HG02973 (cell line): ENCODE data around the gene ADARB2.
"Not testable (repeated sequence)": the region's sequence is repeated elsewhere in the genome, so short reads cannot be mapped to it uniquely, and the experiment has no call there.

ENCODE experiments used
- ATAC-seq: cut with Tn5 transposase; IDR thresholded peaks from one replicate; pipeline ENCODE4 v1.9.1; 2021; ENCODE audit warnings: moderate library complexity; ENCODE audit not compliant: unreplicated experiment

The ADARB2 gene

GRCh38 chr10:1362589-1363445 lies 374.5 kb downstream of the ADARB2 start:
- no peak for ATAC-seq

- ATAC-seq: no peak
Observed at GRCh38 chr10:1361411-1362105, 375.8 kb downstream of the ADARB2 start.

- ATAC-seq: no peak
Observed at GRCh38 chr10:1360558-1361164, 376.7 kb downstream of the ADARB2 start.

- ATAC-seq: no peak
Observed at GRCh38 chr10:1360011-1360557, 377.2 kb downstream of the ADARB2 start.

- no peak for ATAC-seq
Observed at GRCh38 chr10:1359626-1359955, 377.7 kb downstream of the ADARB2 start.

- no peak for ATAC-seq
Observed at GRCh38 chr10:1358860-1359625, 378.3 kb downstream of the ADARB2 start.

GRCh38 chr10:1358147-1358546 lies 379.2 kb downstream of the ADARB2 start:
- ATAC-seq: no peak

- no peak for ATAC-seq
Observed at GRCh38 chr10:1356349-1356748, 381.0 kb downstream of the ADARB2 start.

GRCh38 chr10:1354809-1355710 lies 382.3 kb downstream of the ADARB2 start:
- no peak for ATAC-seq

GRCh38 chr10:1352296-1352695 lies 385.0 kb downstream of the ADARB2 start:
- ATAC-seq: not testable (repeated sequence)

- ATAC-seq: no peak
Observed at GRCh38 chr10:1348773-1349050, 388.6 kb downstream of the ADARB2 start.

GRCh38 chr10:1347962-1348772 lies 389.2 kb downstream of the ADARB2 start:
- no peak for ATAC-seq

- ATAC-seq: no peak
Observed at GRCh38 chr10:1347525-1347924, 389.8 kb downstream of the ADARB2 start.

GRCh38 chr10:1346201-1346600 lies 391.1 kb downstream of the ADARB2 start:
- ATAC-seq: no peak

- ATAC-seq: no peak
Observed at GRCh38 chr10:1345368-1345767, 392.0 kb downstream of the ADARB2 start.

- no peak for ATAC-seq
Observed at GRCh38 chr10:1344846-1345245, 392.5 kb downstream of the ADARB2 start.

GRCh38 chr10:1344408-1344807 lies 392.9 kb downstream of the ADARB2 start:
- no peak for ATAC-seq

- no peak for ATAC-seq
Observed at GRCh38 chr10:1343176-1343575, 394.1 kb downstream of the ADARB2 start.

- ATAC-seq: not testable (repeated sequence)
Observed at GRCh38 chr10:1341052-1341451, 396.3 kb downstream of the ADARB2 start.
